HG03108 (cell line): ENCODE results near the gene FBXL17.
A peak's percentile ranks its signal among the peaks of the same experiment; 100 is the strongest.

Experiments used
- ATAC-seq: cut with Tn5 transposase; IDR thresholded peaks from one replicate; pipeline ENCODE4 v1.9.1; 2021; ENCODE audit warnings: moderate library complexity; ENCODE audit not compliant: unreplicated experiment

Gene FBXL17

GRCh38 chr5:107830750-107831149 is 551.1 kb downstream of the FBXL17 start:
- no peak for ATAC-seq

GRCh38 chr5:107826311-107827000 is 555.4 kb downstream of the FBXL17 start:
- ATAC-seq, result no peak

GRCh38 chr5:107824821-107825220 is 557.1 kb downstream of the FBXL17 start:
- ATAC-seq, result no peak

- no peak for ATAC-seq
These were observed 560.6 kb downstream of the FBXL17 start for GRCh38 chr5:107821288-107821687.

GRCh38 chr5:107820429-107820828 is 561.5 kb downstream of the FBXL17 start:
- ATAC-seq, result no peak

- no peak for ATAC-seq
These were observed 563.9 kb downstream of the FBXL17 start for GRCh38 chr5:107817951-107818350.

GRCh38 chr5:107817436-107817835 is 564.5 kb downstream of the FBXL17 start:
- no peak for ATAC-seq

GRCh38 chr5:107815109-107815508 is 566.8 kb downstream of the FBXL17 start:
- no peak for ATAC-seq

- ATAC-seq, result no peak
These were observed 567.6 kb downstream of the FBXL17 start for GRCh38 chr5:107814183-107814827.

GRCh38 chr5:107813559-107813958 is 568.3 kb downstream of the FBXL17 start:
- no peak for ATAC-seq

GRCh38 chr5:107812570-107813141 is 569.2 kb downstream of the FBXL17 start:
- peak; percentile 47 for ATAC-seq

- no peak for ATAC-seq
These were observed 572.5 kb downstream of the FBXL17 start for GRCh38 chr5:107809201-107810034.
